HepG2 (cell line): Measurements from ENCODE around the gene DPH3. TPM values are rescaled to one million over a fixed set of nuclear protein-coding genes. Genes with fewer than 3 reads are reported as not detected.

ENCODE experiments used
- ARNT2 ChIP-seq: sonication (generic); formaldehyde crosslinking; IDR thresholded peaks from 2 replicates; pipeline ENCODE4 v1.8.0; 2022; ENCODE audit warnings: mild to moderate bottlenecking, low read depth, missing genetic modification reagents, moderate library complexity
- CENPT ChIP-seq: sonication (generic); formaldehyde crosslinking; IDR thresholded peaks from 2 replicates; pipeline ENCODE4 v1.8.0; 2022; ENCODE audit warnings: low read depth, mild to moderate bottlenecking, moderate library complexity, missing genetic modification reagents
- CREBL2 ChIP-seq: sonication (generic); formaldehyde crosslinking; IDR thresholded peaks from 2 replicates; pipeline ENCODE4 v1.8.1; 2023; ENCODE audit warnings: missing genetic modification reagents, mild to moderate bottlenecking, borderline replicate concordance
- DNMT3B ChIP-seq: conservative IDR thresholded peaks from 2 replicates; pipeline ENCODE4 v1.6.1; 2016; ENCODE audit warnings: missing biosample characterization, control low read depth
- GABPB1 ChIP-seq: IDR thresholded peaks from 2 replicates; pipeline ENCODE4 v1.6.1; 2016; ENCODE audit warnings: mild to moderate bottlenecking, missing genetic modification reagents, moderate library complexity, missing compliant biosample characterization
- GATA4 ChIP-seq: sonication (generic); IDR thresholded peaks from 2 replicates; pipeline ENCODE4 v1.6.1; 2016; ENCODE audit warnings: antibody characterized with exemption, low read depth, borderline replicate concordance
- JUND ChIP-seq: sonication (generic); formaldehyde crosslinking; IDR thresholded peaks from 2 replicates; pipeline ENCODE4 v1.8.0; 2022; ENCODE audit warnings: mild to moderate bottlenecking, missing genetic modification reagents
- KAT8 ChIP-seq: IDR thresholded peaks from 2 replicates; pipeline ENCODE4 v1.6.1; 2016; ENCODE audit warnings: missing genetic modification reagents, missing compliant biosample characterization
- MAFG ChIP-seq: sonication (generic); formaldehyde crosslinking; IDR thresholded peaks from 2 replicates; pipeline ENCODE4 v1.5.1; 2020; ENCODE audit warnings: mild to moderate bottlenecking, missing genetic modification reagents
- MXD1 ChIP-seq: sonication (generic); formaldehyde crosslinking; IDR thresholded peaks from 2 replicates; pipeline ENCODE4 v1.4.0; 2020; ENCODE audit warnings: mild to moderate bottlenecking, missing genetic modification reagents
- MYNN ChIP-seq: sonication (generic); formaldehyde crosslinking; IDR thresholded peaks from 2 replicates; pipeline ENCODE4 v1.4.0; 2020; ENCODE audit warnings: mild to moderate bottlenecking, low read depth, missing genetic modification reagents
- NFKB2 ChIP-seq: sonication (generic); formaldehyde crosslinking; IDR thresholded peaks from 2 replicates; pipeline ENCODE4 v1.4.0; 2020; ENCODE audit warnings: missing genetic modification reagents, borderline replicate concordance
- NONO ChIP-seq, 2 experiments: fragments of 450-650 bp in 1 of 2; sonication (generic) in 1 of 2; formaldehyde crosslinking in 1 of 2; IDR thresholded peaks in 1 of 2; conservative IDR thresholded peaks in 1 of 2; 2 replicates each; pipeline versions ENCODE4 v1.6.1 to v1.8.0; 2017 to 2022; ENCODE audit warnings: mild to moderate bottlenecking in 1 of 2, missing genetic modification reagents in 1 of 2, moderate library complexity in 1 of 2
- PRDM15 ChIP-seq: sonication (generic); formaldehyde crosslinking; IDR thresholded peaks from 2 replicates; pipeline ENCODE4 v1.4.0; 2020; ENCODE audit warnings: missing genetic modification reagents
- SKIL ChIP-seq: sonication (generic); formaldehyde crosslinking; IDR thresholded peaks from 2 replicates; pipeline ENCODE4 v1.8.0; 2022; ENCODE audit warnings: missing genetic modification reagents, mild to moderate bottlenecking, moderate library complexity, borderline replicate concordance
- TRIM24 ChIP-seq: sonication (generic); formaldehyde crosslinking; IDR thresholded peaks from 2 replicates; pipeline ENCODE4 v1.8.0; 2022; ENCODE audit warnings: mild to moderate bottlenecking, missing genetic modification reagents
- XBP1 ChIP-seq: sonication (generic); formaldehyde crosslinking; IDR thresholded peaks from 2 replicates; pipeline ENCODE4 v1.5.0; 2020; ENCODE audit warnings: missing genetic modification reagents
- ZBTB1 ChIP-seq: sonication (generic); formaldehyde crosslinking; IDR thresholded peaks from 2 replicates; pipeline ENCODE4 v1.4.0; 2020; ENCODE audit warnings: missing genetic modification reagents, borderline replicate concordance
- ZFX ChIP-seq: sonication (generic); formaldehyde crosslinking; IDR thresholded peaks from 2 replicates; pipeline ENCODE4 v1.4.0; 2020; ENCODE audit warnings: mild to moderate bottlenecking, low read depth, missing genetic modification reagents, moderate library complexity
- ZKSCAN5 ChIP-seq: sonication (generic); formaldehyde crosslinking; IDR thresholded peaks from 2 replicates; pipeline ENCODE4 v1.5.1; 2020; ENCODE audit warnings: mild to moderate bottlenecking, missing genetic modification reagents
- ZNF160 ChIP-seq: sonication (generic); formaldehyde crosslinking; IDR thresholded peaks from 2 replicates; pipeline ENCODE4 v1.8.0; 2022; ENCODE audit warnings: mild to moderate bottlenecking, inconsistent platforms, missing genetic modification reagents
- ZNF616 ChIP-seq: sonication (generic); formaldehyde crosslinking; IDR thresholded peaks from 2 replicates; pipeline ENCODE4 v1.5.0; 2020; ENCODE audit warnings: low read depth, mild to moderate bottlenecking, missing genetic modification reagents
- ZNF747 ChIP-seq: sonication (generic); formaldehyde crosslinking; IDR thresholded peaks from 2 replicates; pipeline ENCODE4 v1.8.1; 2023; ENCODE audit warnings: missing genetic modification reagents, mild to moderate bottlenecking, borderline replicate concordance
- ZSCAN29 ChIP-seq: sonication (generic); formaldehyde crosslinking; conservative IDR thresholded peaks from 2 replicates; pipeline ENCODE4 v1.4.0; 2020; ENCODE audit warnings: mild to moderate bottlenecking, missing genetic modification reagents
- polyA plus RNA-seq, 8 experiments: library from polyadenylated mRNA; depleted of rRNA in 3 of 8; stranded (reverse) in 7 of 8; unstranded in 1 of 8; fragments of >200 nt; fragmentation: Illumina TruSeq in 4 of 8; extraction: Trizol in 4 of 8; gene quantifications; 2 replicates each; pipeline versions ENCODE4 v1.2.1 to v1.2.3, GENCODE V29; 2011 to 2016; ENCODE audit warnings: low read depth in 4 of 8, missing spikeins in 1 of 8, mixed read lengths in 1 of 8; ENCODE audit not compliant: insufficient read depth in 1 of 8
- total RNA-seq, 5 experiments: library from RNA; depleted of rRNA; stranded (reverse); fragments of >200 nt; fragmentation: Illumina TruSeq; extraction: Trizol; gene quantifications; 2 replicates each; pipeline ENCODE4 v1.2.3, GENCODE V29; 2016; ENCODE audit warnings: low read depth in 1 of 5

DPH3 gene
- total and polyA plus RNA-seq, 2 of the 13 experiments (the other 11 are each of a cell fraction or from before 2014, with no cell fraction given), result 18.3 to 21.6 TPM

GRCh38 chr3:16264708-16265454 is at the start of gene DPH3, which contains the start of gene OXNAD1 (continued):
- TF ChIP-seq PRDM15 (CRISPR knock-in tag) (no peak), MYNN (0 out of 2 replicates have a peak, but pooled peaks have one; percentile 15), ARNT2 (CRISPR knock-in tag) (no peak), ZNF160 (CRISPR knock-in tag) (no peak), ZFX (CRISPR knock-in tag) (peak; percentile 71), NFKB2 (0 out of 2 replicates have a peak, but pooled peaks have one; percentile 2), ZBTB1 (CRISPR knock-in tag) (no peak), ZSCAN29 (CRISPR knock-in tag) (0 out of 2 replicates have a peak, but pooled peaks have one; percentile 54), ZNF747 (no peak), MXD1 (no peak; the same call in none of the 2 replicates), XBP1 (CRISPR knock-in tag) (no peak), JUND (no peak), CREBL2 (CRISPR knock-in tag) (no peak), SKIL (0 out of 2 replicates have a peak, but pooled peaks have one; percentile 10), CENPT (no peak), MAFG (no peak), KAT8 (CRISPR knock-in tag) (peak; percentile 99), TRIM24 (CRISPR knock-in tag) (no peak), NONO (IDR thresholded peaks at IDR 0.05) (no peak), NONO (CRISPR knock-in tag; conservative IDR thresholded peaks at IDR 0.05) (peak; percentile 83), GATA4 (peak; percentile 37; the same call in 1 of the 2 replicates), GABPB1 (CRISPR knock-in tag) (peak; percentile 100), ZNF616 (CRISPR knock-in tag) (no peak), ZKSCAN5 (no peak), DNMT3B (CRISPR knock-in tag) (no peak)
